B cell (primary cell): ENCODE results near the gene PIK3R4. TPM values are rescaled to one million over a fixed set of nuclear protein-coding genes. Genes with fewer than 3 reads are reported as not detected.

Source experiments
- ATAC-seq: fragments of 200-7000 bp; cut with Tn5 transposase; one replicate; pipeline ENCODE4 v1.10.0; 2021; ENCODE audit warnings: low read depth, mild to moderate bottlenecking, moderate number of reproducible peaks, moderate library complexity
- CTCF ChIA-PET: fragments of 350-600 bp; sonication (Branson Sonifier 250); formaldehyde crosslinking; loops from one replicate; lab custom pipeline; 2021; ENCODE audit warnings: antibody characterized with exemption, inconsistent platforms; lab: Charles Lee
- POLR2A ChIA-PET: fragments of 350-600 bp; sonication (Branson Sonifier 250); formaldehyde crosslinking; loops from one replicate; lab custom pipeline; 2021; ENCODE audit warnings: antibody characterized with exemption; lab: Charles Lee
- DNase-seq: peaks from one replicate; pipeline ENCODE4 v3.0.0; 2013
- H2AFZ ChIP-seq: 2 replicates; pipeline ENCODE4 v1.6.1; 2012; ENCODE audit warnings: mild to moderate bottlenecking, low read depth, low read length; ENCODE audit not compliant: insufficient read depth, poor library complexity, severe bottlenecking
- H3K27ac ChIP-seq, 2 donors: 1 replicate in 1 of 2; 2 replicates in 1 of 2; pipeline ENCODE4 v1.5.1; 2012 to 2013; ENCODE audit warnings: low read length in 2 of 2, mild to moderate bottlenecking in 2 of 2, moderate library complexity in 1 of 2
- H3K27me3 ChIP-seq, 4 experiments: fragments of 200-600 bp in 1 of 4; sonication (generic) in 1 of 4; replicated peaks in 1 of 4; 1 replicate in 2 of 4; 2 replicates in 2 of 4; pipeline versions ENCODE4 v1.6.1 to v1.7.0; 2013 to 2016; ENCODE audit warnings: low read length in 3 of 4, mild to moderate bottlenecking in 2 of 4, mixed read lengths in 1 of 4, moderate library complexity in 1 of 4; ENCODE audit not compliant: insufficient read depth in 4 of 4, control insufficient read depth in 3 of 4; ENCODE audit errors: control extremely low read depth in 1 of 4
- H3K36me3 ChIP-seq, 2 experiments: replicated peaks in 1 of 2; 1 replicate in 1 of 2; 2 replicates in 1 of 2; pipeline versions ENCODE4 v1.6.1 to v1.7.1; 2013; ENCODE audit warnings: low read length in 1 of 2; ENCODE audit not compliant: insufficient read depth in 2 of 2, control insufficient read depth in 1 of 2; ENCODE audit errors: control extremely low read depth in 1 of 2, extremely low read depth in 1 of 2
- H3K4me1 ChIP-seq, 2 donors: fragments of 200-600 bp in 1 of 2; sonication (generic) in 1 of 2; 1 replicate in 1 of 2; 2 replicates in 1 of 2; pipeline versions ENCODE4 v1.5.1 to v1.6.1; 2013 to 2017; ENCODE audit warnings: low read length in 2 of 2; ENCODE audit not compliant: control insufficient read depth in 2 of 2, insufficient read depth in 2 of 2
- H3K4me2 ChIP-seq: replicated peaks from 2 replicates; pipeline ENCODE3; 2012; ENCODE audit warnings: mild to moderate bottlenecking, low read depth, low read length; ENCODE audit not compliant: poor library complexity, severe bottlenecking
- H3K4me3 ChIP-seq, 5 experiments: fragments of 200-600 bp in 1 of 5; sonication (generic) in 1 of 5; 1 replicate in 3 of 5; 2 replicates in 2 of 5; pipeline versions ENCODE4 v1.5.1 to v1.7.0; 2011 to 2016; ENCODE audit warnings: low read length in 4 of 5, mild to moderate bottlenecking in 4 of 5, low read depth in 2 of 5, control low read depth in 1 of 5, moderate library complexity in 1 of 5; ENCODE audit not compliant: insufficient read depth in 1 of 5; ENCODE audit errors: control extremely low read depth in 1 of 5, extremely low read depth in 1 of 5
- H3K79me2 ChIP-seq: fragments of 200-600 bp; sonication (generic); one replicate; pipeline ENCODE4 v1.6.0; 2016; ENCODE audit warnings: low read length; ENCODE audit not compliant: control insufficient read depth, insufficient read depth
- H3K9ac ChIP-seq: fragments of 200-600 bp; sonication (generic); 2 replicates; pipeline ENCODE4 v1.6.1; 2017; ENCODE audit warnings: mild to moderate bottlenecking, low read length, moderate library complexity
- H3K9me3 ChIP-seq, 3 donors: one replicate each; pipeline versions ENCODE4 v1.6.1 to v1.7.1; 2013; ENCODE audit warnings: low read length in 2 of 3; ENCODE audit not compliant: control insufficient read depth in 2 of 3, insufficient read depth in 1 of 3; ENCODE audit errors: control extremely low read depth in 1 of 3
- H4K20me1 ChIP-seq: 2 replicates; pipeline ENCODE4 v1.6.0; 2012; ENCODE audit warnings: mild to moderate bottlenecking, low read length; ENCODE audit not compliant: insufficient read depth, control insufficient read depth, poor library complexity, severe bottlenecking
- H3K27ac Mint-ChIP-seq: one replicate; pipeline ENCODE4 v1.8.0; 2021; ENCODE audit warnings: mixed read lengths
- H3K27me3 Mint-ChIP-seq: one replicate; pipeline ENCODE4 v1.8.0; 2021; ENCODE audit warnings: mixed read lengths
- H3K4me1 Mint-ChIP-seq: one replicate; pipeline ENCODE4 v1.8.0; 2021; ENCODE audit warnings: mixed read lengths
- H3K4me3 Mint-ChIP-seq: one replicate; pipeline ENCODE4 v1.8.0; 2021; ENCODE audit warnings: mixed read lengths
- H3K9me3 Mint-ChIP-seq: one replicate; pipeline ENCODE4 v1.8.0; 2022; ENCODE audit warnings: mixed read lengths; ENCODE audit not compliant: insufficient read depth
- EZH2 ChIP-seq: IDR thresholded peaks from 2 replicates; pipeline ENCODE4 v1.6.1; 2012; ENCODE audit warnings: borderline replicate concordance, low read depth, mild to moderate bottlenecking, moderate library complexity, low read length; ENCODE audit not compliant: insufficient read depth, poor library complexity, severe bottlenecking
- WGBS: methylation state at CpG from one replicate; pipeline ENCODE4 v1.1.5; 2013; ENCODE audit warnings: missing lambda C conversion rate; ENCODE audit not compliant: insufficient coverage; 5-methylcytosine and 5-hydroxymethylcytosine counted together
- intact Hi-C: fragments of 100-400 bp; cut with micrococcal nuclease; formaldehyde crosslinking; loops from one replicate; pipeline ENCODE4 v1.10.0; 2022
- polyA plus RNA-seq: library from polyadenylated mRNA; depleted of rRNA; stranded (reverse); fragments of >200 nt; gene quantifications from 2 replicates; pipeline ENCODE4 v1.2.3, GENCODE V29; 2012
- total RNA-seq, 2 donors: library from RNA; stranded (reverse); fragments of 120-200 nt in 1 of 2; gene quantifications; 1 replicate in 1 of 2; 2 replicates in 1 of 2; pipeline versions ENCODE4 v1.2.3 to v1.2.4, GENCODE V29; 2013 to 2022
- TF ChIP-seq, protein P1 (sequence below): fragments of 200-600 bp; IDR thresholded peaks from one replicate; pipeline ENCODE4 v1.8.0; 2022; ENCODE audit warnings: antibody characterized with exemption, mild to moderate bottlenecking

PIK3R4 gene
- total and polyA plus RNA-seq, 2 donors (not counting 1 experiment from before 2014, with no cell fraction given), result 23.9 to 27.1 TPM

DNA sequence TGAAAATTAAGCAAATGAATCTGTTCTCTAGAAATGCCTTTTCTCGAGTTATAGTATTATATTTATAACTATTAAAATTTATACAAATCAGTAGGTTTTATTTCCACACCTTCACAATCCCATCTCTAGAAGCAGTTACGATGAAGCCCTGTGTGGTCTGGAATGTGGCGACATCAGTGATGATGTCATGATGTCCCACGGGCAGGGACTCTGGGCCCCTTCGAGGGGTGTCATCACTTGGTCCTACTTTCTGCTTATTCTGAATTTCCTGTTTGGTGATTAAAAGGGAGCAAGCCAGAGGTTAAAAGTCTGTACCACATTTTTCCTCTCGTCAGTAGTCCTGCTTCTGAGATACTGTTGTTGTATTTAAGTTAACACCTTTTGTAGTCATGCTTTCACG is 67.4 kb downstream of the PIK3R4 start:
- Histone ChIP-seq H3K27me3 (no peaks in the 10 kb centered on the region), H3K4me1 (no peaks in the 10 kb centered on the region), H4K20me1 (no peaks in the 10 kb centered on the region), H3K9me3 (no peaks in the 10 kb centered on the region), H3K27ac (no peak overlapping the region), H3K4me2 (no peak overlapping the region), H2AFZ (no peak overlapping the region), H3K9ac (no peak overlapping the region), H3K79me2 (no peaks in the 10 kb centered on the region), H3K4me3 (no peak overlapping the region), H3K36me3 (peaks cover 8 to 69% of the 10 kb centered on the region in 2 experiments)
- no peak overlapping the region for H3K4me3 Mint-ChIP-seq
- ChIA-PET POLR2A (no interaction called here), CTCF (no interaction called here)
- TF ChIP-seq EZH2, result no peak
- TF ChIP-seq, protein P1, sequence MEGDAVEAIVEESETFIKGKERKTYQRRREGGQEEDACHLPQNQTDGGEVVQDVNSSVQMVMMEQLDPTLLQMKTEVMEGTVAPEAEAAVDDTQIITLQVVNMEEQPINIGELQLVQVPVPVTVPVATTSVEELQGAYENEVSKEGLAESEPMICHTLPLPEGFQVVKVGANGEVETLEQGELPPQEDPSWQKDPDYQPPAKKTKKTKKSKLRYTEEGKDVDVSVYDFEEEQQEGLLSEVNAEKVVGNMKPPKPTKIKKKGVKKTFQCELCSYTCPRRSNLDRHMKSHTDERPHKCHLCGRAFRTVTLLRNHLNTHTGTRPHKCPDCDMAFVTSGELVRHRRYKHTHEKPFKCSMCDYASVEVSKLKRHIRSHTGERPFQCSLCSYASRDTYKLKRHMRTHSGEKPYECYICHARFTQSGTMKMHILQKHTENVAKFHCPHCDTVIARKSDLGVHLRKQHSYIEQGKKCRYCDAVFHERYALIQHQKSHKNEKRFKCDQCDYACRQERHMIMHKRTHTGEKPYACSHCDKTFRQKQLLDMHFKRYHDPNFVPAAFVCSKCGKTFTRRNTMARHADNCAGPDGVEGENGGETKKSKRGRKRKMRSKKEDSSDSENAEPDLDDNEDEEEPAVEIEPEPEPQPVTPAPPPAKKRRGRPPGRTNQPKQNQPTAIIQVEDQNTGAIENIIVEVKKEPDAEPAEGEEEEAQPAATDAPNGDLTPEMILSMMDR, result no peak
- H3K4me1 Mint-ChIP-seq, result no peaks in the 10 kb centered on the region
- WGBS, result 87% methylated on average over 3 of the region's 7 CpGs
- no peak for DNase-seq
- H3K27ac Mint-ChIP-seq, result no peak overlapping the region
- no peaks in the 10 kb centered on the region for H3K9me3 Mint-ChIP-seq
- H3K27me3 Mint-ChIP-seq, result no peaks in the 10 kb centered on the region
- ATAC-seq, result no peak
- intact Hi-C loops, result no loop called here

DNA sequence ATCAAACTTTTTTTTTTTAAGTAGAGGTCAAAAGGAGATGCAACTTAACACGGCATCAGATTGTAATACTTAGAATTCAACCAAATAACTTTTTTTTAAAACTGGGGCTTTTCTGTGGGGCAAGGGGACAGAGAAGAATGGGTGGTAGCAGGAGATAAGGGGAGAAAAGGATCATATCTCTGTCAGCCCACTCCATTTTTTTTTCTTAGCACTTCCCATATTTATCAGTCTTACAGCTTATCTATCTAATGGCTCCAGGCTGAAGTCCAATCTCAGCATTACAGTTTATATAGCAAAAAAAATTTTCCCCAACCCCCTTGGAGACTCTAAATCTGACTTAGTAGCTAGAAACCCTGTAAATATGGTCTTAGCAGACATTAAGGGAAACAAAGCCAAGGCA is 69.3 kb downstream of the PIK3R4 start:
- H3K4me3 ChIP-seq, result no peak overlapping the region
- TF ChIP-seq, protein P1, result no peak
- no peak for TF ChIP-seq EZH2
- ChIA-PET POLR2A (no interaction called here), CTCF (no interaction called here)
- no peak overlapping the region for H3K4me3 Mint-ChIP-seq
- peaks cover 4 to 51% of the 10 kb centered on the region in 2 experiments for H3K36me3 ChIP-seq
- intact Hi-C loops, result no loop called here
- no peak for ATAC-seq
- no peak overlapping the region for H3K4me2 ChIP-seq
- H3K27ac ChIP-seq, result no peak overlapping the region
- H3K4me1 ChIP-seq, result no peaks in the 10 kb centered on the region
- no peak overlapping the region for H3K27ac Mint-ChIP-seq
- no peaks in the 10 kb centered on the region for H3K27me3 Mint-ChIP-seq
- no peaks in the 10 kb centered on the region for H3K79me2 ChIP-seq
- H3K9me3 Mint-ChIP-seq, result no peaks in the 10 kb centered on the region
- no peaks in the 10 kb centered on the region for H3K9me3 ChIP-seq
- no peak for DNase-seq
- H4K20me1 ChIP-seq, result no peaks in the 10 kb centered on the region
- no peaks in the 10 kb centered on the region for H3K27me3 ChIP-seq
- H3K9ac ChIP-seq, result no peak overlapping the region
- H3K4me1 Mint-ChIP-seq, result no peaks in the 10 kb centered on the region
- no peak overlapping the region for H2AFZ ChIP-seq
- WGBS, result no CpG with 5 or more reads among the region's 1 CpG
